Measurements from ENCODE around the gene KCNJ14.

DNA sequence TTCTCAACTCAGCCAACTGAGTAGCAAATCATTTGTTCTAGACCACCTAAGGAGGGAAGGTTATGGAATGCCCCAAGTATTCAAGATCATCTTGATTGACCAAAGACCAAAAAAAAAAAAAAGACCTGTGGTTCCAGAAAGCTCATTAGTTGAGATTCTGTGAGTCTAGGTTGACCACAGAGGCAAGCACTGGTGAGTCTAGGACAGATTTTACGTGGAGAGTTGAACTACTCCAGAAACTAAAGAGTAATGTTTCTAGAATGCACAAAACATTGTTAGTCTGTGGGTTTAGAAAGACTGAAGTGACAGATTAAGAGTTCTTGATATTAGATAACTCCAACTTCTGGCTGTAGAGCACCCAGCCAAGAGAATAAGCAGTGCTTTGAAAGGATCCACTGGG is 9.8 kb downstream of the KCNJ14 start:
- TF ChIP-seq, protein P1, sequence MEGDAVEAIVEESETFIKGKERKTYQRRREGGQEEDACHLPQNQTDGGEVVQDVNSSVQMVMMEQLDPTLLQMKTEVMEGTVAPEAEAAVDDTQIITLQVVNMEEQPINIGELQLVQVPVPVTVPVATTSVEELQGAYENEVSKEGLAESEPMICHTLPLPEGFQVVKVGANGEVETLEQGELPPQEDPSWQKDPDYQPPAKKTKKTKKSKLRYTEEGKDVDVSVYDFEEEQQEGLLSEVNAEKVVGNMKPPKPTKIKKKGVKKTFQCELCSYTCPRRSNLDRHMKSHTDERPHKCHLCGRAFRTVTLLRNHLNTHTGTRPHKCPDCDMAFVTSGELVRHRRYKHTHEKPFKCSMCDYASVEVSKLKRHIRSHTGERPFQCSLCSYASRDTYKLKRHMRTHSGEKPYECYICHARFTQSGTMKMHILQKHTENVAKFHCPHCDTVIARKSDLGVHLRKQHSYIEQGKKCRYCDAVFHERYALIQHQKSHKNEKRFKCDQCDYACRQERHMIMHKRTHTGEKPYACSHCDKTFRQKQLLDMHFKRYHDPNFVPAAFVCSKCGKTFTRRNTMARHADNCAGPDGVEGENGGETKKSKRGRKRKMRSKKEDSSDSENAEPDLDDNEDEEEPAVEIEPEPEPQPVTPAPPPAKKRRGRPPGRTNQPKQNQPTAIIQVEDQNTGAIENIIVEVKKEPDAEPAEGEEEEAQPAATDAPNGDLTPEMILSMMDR (IDR thresholded peaks at IDR 0.05), result no peak
- no peak for TF ChIP-seq POLR2A (IDR thresholded peaks at IDR 0.05)
